HepG2 (cell line): ENCODE measurements around the gene COX5B. TPM values are rescaled to one million over a fixed set of nuclear protein-coding genes. Genes with fewer than 3 reads are reported as not detected.

Source experiments
- ATAC-seq: fragments of 200-7000 bp; cut with Tn5 transposase; 3 replicates; pipeline ENCODE4 v1.9.1; 2020; ENCODE audit warnings: mild to moderate bottlenecking, moderate library complexity
- BruUV-seq: library from RNA; stranded (reverse); fragments of 400-500 nt; replicated peaks from 2 replicates; lab custom pipeline; 2021; lab: Mats Ljungman, UMichigan
- CTCF ChIA-PET: fragments of 300-600 bp; formaldehyde crosslinking; extraction: SDS; loops from one replicate; lab custom pipeline; 2021; ENCODE audit warnings: low total read pairs, inconsistent platforms, low intra/inter-chr PET ratio; lab: Yijun Ruan, JAX
- POLR2A ChIA-PET: fragments of 350-600 bp; sonication (Branson Sonifier 250); formaldehyde crosslinking; loops from one replicate; lab custom pipeline; 2020; ENCODE audit warnings: antibody characterized with exemption, inconsistent platforms; lab: Yijun Ruan, JAX
- DNase-seq: peaks from one replicate; pipeline ENCODE4 v3.0.0-alpha.2; 2015; ENCODE audit warnings: low spot score
- FAIRE-seq: peaks from 3 replicates; lab custom pipeline; 2011; peaks lifted over from hg19 to GRCh38; lab: Jason Lieb, UNC
- H2AFZ ChIP-seq: one replicate; pipeline ENCODE4 v1.6.1; 2011; ENCODE audit warnings: low read length, inconsistent platforms
- H3K27ac ChIP-seq: fragments of 300-600 bp; 3 replicates; pipeline ENCODE4 v1.8.0; 2011; ENCODE audit warnings: mixed run types, mild to moderate bottlenecking, mixed read lengths, low read length, inconsistent platforms; ENCODE audit not compliant: insufficient read depth; ENCODE audit errors: extremely low read length
- H3K27me3 ChIP-seq, 2 experiments: fragments of 200-600 bp in 1 of 2; 2 replicates in 1 of 2; 3 replicates in 1 of 2; pipeline versions ENCODE4 v1.6.0 to v1.8.0; 2011; ENCODE audit warnings: low read length in 2 of 2, mild to moderate bottlenecking in 2 of 2, moderate library complexity in 2 of 2, inconsistent platforms in 1 of 2; ENCODE audit not compliant: insufficient read depth in 2 of 2, control insufficient read depth in 1 of 2
- H3K36me3 ChIP-seq, 2 experiments: fragments of 200-600 bp in 1 of 2; replicated peaks in 1 of 2; 2 replicates in 1 of 2; 3 replicates in 1 of 2; pipeline versions ENCODE4 v1.5.1 to v1.8.0; 2011; ENCODE audit warnings: low read length in 2 of 2, inconsistent platforms in 1 of 2; ENCODE audit not compliant: insufficient read depth in 2 of 2, control insufficient read depth in 1 of 2
- H3K4me1 ChIP-seq: 2 replicates; pipeline ENCODE4 v1.5.1; 2012; ENCODE audit warnings: low read length, inconsistent platforms; ENCODE audit not compliant: insufficient read depth
- H3K4me2 ChIP-seq: 2 replicates; pipeline ENCODE4 v1.6.0; 2011; ENCODE audit warnings: low read depth, low read length, inconsistent platforms
- H3K4me3 ChIP-seq, 3 experiments: fragments of 200-600 bp in 1 of 3; sonication (generic), shearing (Covaris generic) in 1 of 3; replicated peaks in 1 of 3; 2 replicates each; pipeline ENCODE4 v1.5.1; 2011 to 2016; ENCODE audit warnings: low read length in 3 of 3, inconsistent platforms in 2 of 3, low read depth in 2 of 3, mild to moderate bottlenecking in 2 of 3, control low read depth in 1 of 3, mixed read lengths in 1 of 3; ENCODE audit not compliant: insufficient read depth in 1 of 3
- H3K79me2 ChIP-seq: one replicate; pipeline ENCODE4 v1.6.1; 2011; ENCODE audit warnings: low read length, inconsistent platforms; ENCODE audit not compliant: insufficient read depth
- H3K9ac ChIP-seq: 2 replicates; pipeline ENCODE4 v1.6.0; 2011; ENCODE audit warnings: mild to moderate bottlenecking, low read depth, low read length, inconsistent platforms; ENCODE audit not compliant: insufficient read depth
- H3K9me3 ChIP-seq: 2 replicates; pipeline ENCODE4 v1.5.1; 2012; ENCODE audit warnings: mild to moderate bottlenecking, low read length
- H4K20me1 ChIP-seq: 2 replicates; pipeline ENCODE4 v1.6.0; 2011; ENCODE audit warnings: inconsistent platforms, mild to moderate bottlenecking, low read length, moderate library complexity; ENCODE audit not compliant: insufficient read depth
- ATF3 ChIP-seq: sonication (generic); formaldehyde crosslinking; IDR thresholded peaks from 2 replicates; pipeline ENCODE4 v1.4.0; 2020; ENCODE audit warnings: missing genetic modification reagents
- HMGXB3 ChIP-seq: sonication (generic); formaldehyde crosslinking; IDR thresholded peaks from 2 replicates; pipeline ENCODE4 v1.4.0; 2020; ENCODE audit warnings: missing genetic modification reagents, borderline replicate concordance
- KLF9 ChIP-seq: IDR thresholded peaks from 2 replicates; pipeline ENCODE4 v1.6.1; 2016; ENCODE audit warnings: low read depth
- POLR2A ChIP-seq, 2 experiments: IDR thresholded peaks; 2 replicates each; pipeline ENCODE4 v1.6.1; 2011; ENCODE audit warnings: low read depth in 2 of 2, low read length in 2 of 2, mild to moderate bottlenecking in 1 of 2, moderate library complexity in 1 of 2; ENCODE audit not compliant: insufficient read depth in 1 of 2
- RBM22 ChIP-seq: fragments of 200-400 bp; formaldehyde crosslinking; optimal IDR thresholded peaks from 2 replicates; pipeline ENCODE3; 2017; ENCODE audit warnings: mild to moderate bottlenecking, low read length, moderate library complexity
- ZNF430 ChIP-seq: sonication (generic); formaldehyde crosslinking; IDR thresholded peaks from 2 replicates; pipeline ENCODE4 v1.9.0; 2021; ENCODE audit warnings: mild to moderate bottlenecking, missing genetic modification reagents
- ZNF484 ChIP-seq: sonication (generic); formaldehyde crosslinking; IDR thresholded peaks from 2 replicates; pipeline ENCODE4 v1.5.1; 2020; ENCODE audit warnings: mild to moderate bottlenecking, low read depth, missing genetic modification reagents, borderline replicate concordance
- ZSCAN12 ChIP-seq: sonication (generic); formaldehyde crosslinking; IDR thresholded peaks from 2 replicates; pipeline ENCODE4 v1.9.0; 2021; ENCODE audit warnings: mild to moderate bottlenecking, missing genetic modification reagents
- WGBS: methylation state at CpG from one replicate; pipeline ENCODE4 v1.1.6; 2017; ENCODE audit warnings: low lambda C conversion rate; 5-methylcytosine and 5-hydroxymethylcytosine counted together
- in situ Hi-C: cut with HindIII; loops from 2 replicates; pipeline ENCODE4 v1.10.0; 2017; ENCODE audit warnings: low pct_unique_long_range_greater_than_20kb; ENCODE audit not compliant: extremely low pct_ligation_motif_present
- intact Hi-C: fragments of 100-400 bp; cut with micrococcal nuclease; formaldehyde crosslinking; loops from one replicate; pipeline ENCODE4 v1.10.0; 2022; ENCODE audit not compliant: unreplicated experiment
- polyA plus RNA-seq, 8 experiments: library from polyadenylated mRNA; depleted of rRNA in 3 of 8; stranded (reverse) in 7 of 8; unstranded in 1 of 8; fragments of >200 nt; fragmentation: Illumina TruSeq in 4 of 8; extraction: Trizol in 4 of 8; gene quantifications; 2 replicates each; pipeline versions ENCODE4 v1.2.1 to v1.2.3, GENCODE V29; 2011 to 2016; ENCODE audit warnings: low read depth in 4 of 8, missing spikeins in 1 of 8, mixed read lengths in 1 of 8; ENCODE audit not compliant: insufficient read depth in 1 of 8
- total RNA-seq, 5 experiments: library from RNA; depleted of rRNA; stranded (reverse); fragments of >200 nt; fragmentation: Illumina TruSeq; extraction: Trizol; gene quantifications; 2 replicates each; pipeline ENCODE4 v1.2.3, GENCODE V29; 2016; ENCODE audit warnings: low read depth in 1 of 5

The COX5B gene
- total and polyA plus RNA-seq, 2 of the 13 experiments (the other 11 are each of a cell fraction or from before 2014, with no cell fraction given), result 453 to 536 TPM

DNA sequence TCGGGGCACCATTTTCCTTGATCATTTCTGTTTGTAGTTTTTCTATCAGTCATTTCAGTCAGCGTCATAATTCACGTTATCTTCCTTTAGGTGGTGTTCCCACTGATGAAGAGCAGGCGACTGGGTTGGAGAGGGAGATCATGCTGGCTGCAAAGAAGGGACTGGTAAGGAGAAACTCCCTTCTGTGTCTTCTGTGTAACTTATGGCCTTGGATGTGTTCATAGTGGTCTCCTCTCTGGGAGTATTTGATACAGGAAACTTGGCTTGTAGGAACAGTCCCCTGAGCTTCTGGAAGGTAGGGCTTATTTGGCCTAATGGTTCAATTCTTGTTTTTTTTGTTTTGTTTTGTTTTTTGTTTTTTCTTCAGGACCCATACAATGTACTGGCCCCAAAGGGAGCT is 1.1 kb downstream of the COX5B start:
- POLR2A ChIA-PET, result interaction anchor here (2.0 to 12.2 kb wide), 3 partner anchors 9 to 57 kb away, joined by 11 to 298 read pairs (median 35); partner anchors contain the start of genes ACTR1B and ANKRD36B
- WGBS, result 90% methylated on average over 4 of the region's 4 CpGs
- peak overlapping the region; percentile 99 for H3K9ac ChIP-seq

GRCh38 chr2:97651114-97651513 is 5.3 kb downstream of the COX5B start:
- peaks cover 10% of the 10 kb centered on the region for H3K4me1 ChIP-seq
- H4K20me1 ChIP-seq, result no peaks in the 10 kb centered on the region
- intact Hi-C loops, result no loop called here
- in situ Hi-C loops, result loop anchor here (25.0 kb wide), 1 partner anchor 1589 kb away; no protein-coding TSS in a partner anchor
- H3K4me2 ChIP-seq, result no peak overlapping the region
- peaks cover 16% of the 10 kb centered on the region for H3K79me2 ChIP-seq
- H3K27me3 ChIP-seq, result no peaks in the 10 kb centered on the region; a peak in 1 of 5 replicates
- no TSS peak for BruUV-seq
- H3K9me3 ChIP-seq, result peaks cover 8% of the 10 kb centered on the region; the same call in 1 of the 2 replicates
- TF ChIP-seq HMGXB3 (CRISPR knock-in tag), result no peak
- peak; percentile 39 for TF ChIP-seq RBM22
- 0 out of 2 replicates have a peak, but pooled peaks have one; percentile 27 for TF ChIP-seq ZNF430
- peak in 1 of 2 experiments; percentile 32; a peak in 1 of 4 replicates for TF ChIP-seq POLR2A (IDR thresholded peaks at IDR 0.05; ENCODE audit: insufficient read depth in 1 of 2, low read depth in 2 of 2, low read length in 2 of 2)
- TF ChIP-seq, all 625 proteins: peak for 3
- no peak overlapping the region for H2AFZ ChIP-seq
- H3K4me3 ChIP-seq, result no peak overlapping the region
- WGBS, result 95% methylated on average over 4 of the region's 4 CpGs
- peaks cover 10 to 30% of the 10 kb centered on the region in 2 experiments for H3K36me3 ChIP-seq
- FAIRE-seq, result no peak
- no peak overlapping the region for H3K27ac ChIP-seq
- H3K9ac ChIP-seq, result no peak overlapping the region
- CTCF ChIA-PET, result interaction anchor here (1.7 kb wide), 1 partner anchor 46 kb away, joined by 4 read pairs; no protein-coding TSS in a partner anchor
- POLR2A ChIA-PET, result interaction anchor here (12.2 kb wide), 1 partner anchor 12 kb away, joined by 298 read pairs; the partner anchor contains the start of gene ACTR1B
- no peak for DNase-seq
- ATAC-seq, result no peak

More for the DNA sequence above, 1.1 kb downstream of the COX5B start:
- Histone ChIP-seq H2AFZ (no peak overlapping the region), H3K79me2 (peaks cover 18% of the 10 kb centered on the region), H3K4me1 (peaks cover 21% of the 10 kb centered on the region), H3K36me3 (peaks cover 10 to 28% of the 10 kb centered on the region in 2 experiments), H4K20me1 (no peaks in the 10 kb centered on the region), H3K4me2 (peak overlapping the region; percentile 80), H3K27me3 (no peaks in the 10 kb centered on the region; a peak in 1 of 5 replicates), H3K9me3 (no peaks in the 10 kb centered on the region), H3K27ac (peak overlapping the region; percentile 11), H3K4me3 (peak overlapping the region; percentile 98 to 100 (median 99))
- ATAC-seq (no peak), FAIRE-seq (no peak), DNase-seq (no peak)
- TSS peak; percentile 60 for BruUV-seq
- TF ChIP-seq KLF9 (CRISPR knock-in tag), result no peak
- no peak for TF ChIP-seq ATF3 (CRISPR knock-in tag)
- no peak for TF ChIP-seq ZSCAN12
- no peak for TF ChIP-seq ZNF484 (CRISPR knock-in tag)
- intact Hi-C loops (loop anchor here (2.0 to 5.0 kb wide), 2 partner anchors 16 to 55 kb away; no protein-coding TSS in a partner anchor), in situ Hi-C loops (no loop called here)
- CTCF ChIA-PET, result no interaction called here
